ENCODE data around the gene MAN1C1.

DNA sequence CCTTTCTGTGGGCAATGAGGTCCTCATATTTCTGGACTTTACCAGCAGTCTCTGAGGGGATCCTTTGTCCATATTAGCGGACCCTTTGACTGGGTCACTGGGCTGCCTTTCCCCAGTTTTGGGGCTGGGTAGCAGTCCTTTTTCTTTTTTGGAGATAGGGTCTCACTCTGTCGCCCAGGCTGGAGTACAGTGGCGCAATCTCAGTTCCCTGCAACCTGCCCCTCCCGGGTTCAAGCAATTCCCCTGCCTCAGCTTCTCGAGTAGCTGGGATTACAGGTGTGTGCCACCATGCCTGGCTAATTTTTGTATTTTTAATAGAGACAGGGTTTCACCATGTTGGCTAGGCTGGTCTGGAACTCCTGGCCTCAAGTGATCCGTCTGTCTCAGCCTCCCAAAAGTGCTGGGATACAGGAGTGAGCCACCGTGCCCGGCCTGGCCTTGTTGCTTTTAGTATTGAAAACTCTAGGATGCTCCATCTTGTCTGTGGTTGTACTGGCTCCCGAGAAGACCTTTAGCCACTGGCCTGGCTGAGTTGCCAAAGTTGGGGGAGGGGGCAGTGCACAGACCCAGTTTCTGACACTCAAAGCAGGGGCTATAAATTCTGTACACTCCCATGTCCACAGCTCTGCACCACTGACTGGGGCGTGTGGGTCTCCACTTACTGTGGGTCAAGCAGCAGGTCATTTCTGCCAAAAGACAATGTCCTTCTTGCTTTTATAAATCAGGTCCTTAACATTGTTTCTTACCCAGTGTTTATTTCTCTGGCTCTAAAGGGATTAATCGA is 33.1 kb downstream of the MAN1C1 start:
- TF ChIP-seq, protein P1, sequence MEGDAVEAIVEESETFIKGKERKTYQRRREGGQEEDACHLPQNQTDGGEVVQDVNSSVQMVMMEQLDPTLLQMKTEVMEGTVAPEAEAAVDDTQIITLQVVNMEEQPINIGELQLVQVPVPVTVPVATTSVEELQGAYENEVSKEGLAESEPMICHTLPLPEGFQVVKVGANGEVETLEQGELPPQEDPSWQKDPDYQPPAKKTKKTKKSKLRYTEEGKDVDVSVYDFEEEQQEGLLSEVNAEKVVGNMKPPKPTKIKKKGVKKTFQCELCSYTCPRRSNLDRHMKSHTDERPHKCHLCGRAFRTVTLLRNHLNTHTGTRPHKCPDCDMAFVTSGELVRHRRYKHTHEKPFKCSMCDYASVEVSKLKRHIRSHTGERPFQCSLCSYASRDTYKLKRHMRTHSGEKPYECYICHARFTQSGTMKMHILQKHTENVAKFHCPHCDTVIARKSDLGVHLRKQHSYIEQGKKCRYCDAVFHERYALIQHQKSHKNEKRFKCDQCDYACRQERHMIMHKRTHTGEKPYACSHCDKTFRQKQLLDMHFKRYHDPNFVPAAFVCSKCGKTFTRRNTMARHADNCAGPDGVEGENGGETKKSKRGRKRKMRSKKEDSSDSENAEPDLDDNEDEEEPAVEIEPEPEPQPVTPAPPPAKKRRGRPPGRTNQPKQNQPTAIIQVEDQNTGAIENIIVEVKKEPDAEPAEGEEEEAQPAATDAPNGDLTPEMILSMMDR (conservative IDR thresholded peaks at IDR 0.05), result no peak
- TF ChIP-seq ZFX (IDR thresholded peaks at IDR 0.05), result no peak

All from C4-2B (cell line).